ENCODE results near the gene S1PR1. TPM values are rescaled to one million over a fixed set of nuclear protein-coding genes. Genes with fewer than 3 reads are reported as not detected.
A peak's percentile ranks its signal among the peaks of the same experiment; 100 is the strongest.
"Not testable (repeated sequence)": the region's sequence is repeated elsewhere in the genome, so short reads cannot be mapped to it uniquely, and the experiment has no call there.

Gene S1PR1
- total RNA-seq, 8 experiments from 2014 or later = 1.6 to 65.4 (median 11.3) TPM

GRCh38 chr1:101205457-101205856 lies 31.4 kb upstream of the S1PR1 start:
- ATAC-seq (replicated peaks in 6 of 8) = no peak
- H3K27ac ChIP-seq = no peak overlapping the region
- in situ Hi-C loops (cut with MboI; ENCODE audit: low pct_unique_long_range_greater_than_20kb in 2 of 9, low sequenced_read_pairs in 9 of 9, unreplicated experiment in 9 of 9) = no loop called here

GRCh38 chr1:101206139-101206538 lies 30.7 kb upstream of the S1PR1 start:
- 40 to 100% (median 82%) methylated on average over 1 to 4 of the region's 4 CpGs; no CpG with 5 or more reads in 3 of the 10 experiments for WGBS, 10 experiments
- in situ Hi-C loops (cut with MboI; ENCODE audit: low pct_unique_long_range_greater_than_20kb in 2 of 9, low sequenced_read_pairs in 9 of 9, unreplicated experiment in 9 of 9); H3K27ac ChIP-seq; H3K4me3 ChIP-seq; ATAC-seq (replicated peaks in 6 of 8): not testable (repeated sequence)
- peaks cover 14 to 17% of the 10 kb centered on the region in 2 donors for H3K4me1 ChIP-seq (replicated peaks in 1 of 2)

More at GRCh38 chr1:101205457-101205856, 31.4 kb upstream of the S1PR1 start:
- peaks cover 14 to 17% of the 10 kb centered on the region in 2 donors for H3K4me1 ChIP-seq (replicated peaks in 1 of 2)
- no peak overlapping the region for H3K4me3 ChIP-seq

GRCh38 chr1:101207271-101207670 lies 29.5 kb upstream of the S1PR1 start:
- WGBS, 10 experiments = 83 to 96% (median 92%) methylated on average over 3 to 9 of the region's 9 CpGs; no CpG with 5 or more reads in 1 of the 10 experiments

GRCh38 chr1:101207891-101208290 lies 28.9 kb upstream of the S1PR1 start:
- H3K4me1 ChIP-seq (replicated peaks in 1 of 2) = peaks cover 14 to 17% of the 10 kb centered on the region in 2 donors
- no peak for ATAC-seq (replicated peaks in 6 of 8)
- whole genome bisulfite sequencing, 10 experiments = 0 to 100% (median 82%) methylated on average over 1 to 2 of the region's 2 CpGs; no CpG with 5 or more reads in 2 of the 10 experiments
- no peak overlapping the region for H3K27ac ChIP-seq
- in situ Hi-C loops (cut with MboI; ENCODE audit: low pct_unique_long_range_greater_than_20kb in 2 of 9, low sequenced_read_pairs in 9 of 9, unreplicated experiment in 9 of 9) = no loop called here
- no peak overlapping the region for H3K4me3 ChIP-seq

More at GRCh38 chr1:101207271-101207670, 29.5 kb upstream of the S1PR1 start:
- ATAC-seq (replicated peaks in 6 of 8); H3K4me3 ChIP-seq; in situ Hi-C loops (cut with MboI; ENCODE audit: low pct_unique_long_range_greater_than_20kb in 2 of 9, low sequenced_read_pairs in 9 of 9, unreplicated experiment in 9 of 9); H3K27ac ChIP-seq: not testable (repeated sequence)
- H3K4me1 ChIP-seq (replicated peaks in 1 of 2) = peaks cover 14 to 17% of the 10 kb centered on the region in 2 donors

GRCh38 chr1:101215363-101216011 lies 21.3 kb upstream of the S1PR1 start:
- in situ Hi-C loops (cut with MboI; ENCODE audit: low pct_unique_long_range_greater_than_20kb in 2 of 9, low sequenced_read_pairs in 9 of 9, unreplicated experiment in 9 of 9) = no loop called here
- H3K4me1 ChIP-seq (replicated peaks in 1 of 2) = peaks cover 8 to 10% of the 10 kb centered on the region in 2 donors
- ATAC-seq (replicated peaks in 6 of 8) = no peak
- no peak overlapping the region for H3K27ac ChIP-seq
- 72 to 100% (median 97%) methylated on average over 1 to 6 of the region's 6 CpGs; no CpG with 5 or more reads in 2 of the 10 experiments for WGBS, 10 experiments
- H3K4me3 ChIP-seq = no peak overlapping the region

GRCh38 chr1:101216623-101217022 lies 20.2 kb upstream of the S1PR1 start:
- no peak overlapping the region for H3K4me3 ChIP-seq
- ATAC-seq (replicated peaks in 6 of 8) = no peak
- no peak overlapping the region for H3K27ac ChIP-seq
- in situ Hi-C loops (cut with MboI; ENCODE audit: low pct_unique_long_range_greater_than_20kb in 2 of 9, low sequenced_read_pairs in 9 of 9, unreplicated experiment in 9 of 9) = no loop called here
- 41 to 100% (median 80%) methylated on average over 2 of the region's 2 CpGs for WGBS, 10 experiments
- H3K4me1 ChIP-seq (replicated peaks in 1 of 2) = peaks cover 8 to 10% of the 10 kb centered on the region in 2 donors

GRCh38 chr1:101217148-101217547 lies 19.7 kb upstream of the S1PR1 start:
- ATAC-seq (replicated peaks in 6 of 8) = no peak
- Histone ChIP-seq H3K4me3 (no peak overlapping the region), H3K27ac (no peak overlapping the region), H3K4me1 (replicated peaks in 1 of 2) (peaks cover 8 to 10% of the 10 kb centered on the region in 2 donors)
- in situ Hi-C loops (cut with MboI; ENCODE audit: low pct_unique_long_range_greater_than_20kb in 2 of 9, low sequenced_read_pairs in 9 of 9, unreplicated experiment in 9 of 9) = no loop called here
- WGBS, 10 experiments = 21 to 82% (median 63%) methylated on average over 2 to 3 of the region's 3 CpGs

GRCh38 chr1:101218968-101219367 lies 17.9 kb upstream of the S1PR1 start:
- in situ Hi-C loops (cut with MboI; ENCODE audit: low pct_unique_long_range_greater_than_20kb in 2 of 9, low sequenced_read_pairs in 9 of 9, unreplicated experiment in 9 of 9); H3K4me3 ChIP-seq; H3K4me1 ChIP-seq (replicated peaks in 1 of 2): not testable (repeated sequence)

GRCh38 chr1:101219924-101220870 lies 16.6 kb upstream of the S1PR1 start:
- no peak overlapping the region for H3K27ac ChIP-seq
- H3K4me3 ChIP-seq = no peak overlapping the region
- WGBS, 10 experiments = 50 to 93% (median 84%) methylated on average over 1 to 11 of the region's 11 CpGs
- in situ Hi-C loops (cut with MboI; ENCODE audit: low pct_unique_long_range_greater_than_20kb in 2 of 9, low sequenced_read_pairs in 9 of 9, unreplicated experiment in 9 of 9) = no loop called here
- peak in 1 of 8 experiments; percentile 18 for ATAC-seq (replicated peaks in 6 of 8)
- H3K4me1 ChIP-seq (replicated peaks in 1 of 2) = peaks cover 8 to 10% of the 10 kb centered on the region in 2 donors

More at GRCh38 chr1:101218968-101219367, 17.9 kb upstream of the S1PR1 start:
- WGBS, 10 experiments = 63 to 100% (median 92%) methylated on average over 1 to 6 of the region's 6 CpGs; no CpG with 5 or more reads in 1 of the 10 experiments
- ATAC-seq (replicated peaks in 6 of 8); H3K27ac ChIP-seq: not testable (repeated sequence)

GRCh38 chr1:101220906-101221305 lies 15.9 kb upstream of the S1PR1 start:
- Histone ChIP-seq H3K4me1 (replicated peaks in 1 of 2) (peaks cover 8 to 10% of the 10 kb centered on the region in 2 donors), H3K27ac (no peak overlapping the region), H3K4me3 (no peak overlapping the region)
- in situ Hi-C loops (cut with MboI; ENCODE audit: low pct_unique_long_range_greater_than_20kb in 2 of 9, low sequenced_read_pairs in 9 of 9, unreplicated experiment in 9 of 9) = no loop called here
- WGBS, 10 experiments = 79 to 100% (median 96%) methylated on average over 4 of the region's 4 CpGs
- no peak for ATAC-seq (replicated peaks in 6 of 8)

- 57 to 100% (median 100%) methylated on average over 1 of the region's 1 CpG; no CpG with 5 or more reads in 3 of the 10 experiments for WGBS, 10 experiments
- Histone ChIP-seq H3K27ac (no peak overlapping the region), H3K4me3 (no peak overlapping the region), H3K4me1 (replicated peaks in 1 of 2) (peaks cover 7 to 8% of the 10 kb centered on the region in 2 donors)
- ATAC-seq (replicated peaks in 6 of 8) = no peak
- in situ Hi-C loops (cut with MboI; ENCODE audit: low pct_unique_long_range_greater_than_20kb in 2 of 9, low sequenced_read_pairs in 9 of 9, unreplicated experiment in 9 of 9) = no loop called here
Observed at GRCh38 chr1:101221945-101222429, 14.8 kb upstream of the S1PR1 start.

GRCh38 chr1:101227837-101228236 lies 9.0 kb upstream of the S1PR1 start:
- in situ Hi-C loops (cut with MboI; ENCODE audit: low pct_unique_long_range_greater_than_20kb in 2 of 9, low sequenced_read_pairs in 9 of 9, unreplicated experiment in 9 of 9) = loop anchor here in 1 of 9 experiments (25.0 kb wide), 2 partner anchors 216 to 316 kb away; no protein-coding TSS in a partner anchor
- no peaks in the 10 kb centered on the region for H3K4me1 ChIP-seq (replicated peaks in 1 of 2)
- WGBS, 10 experiments = 0 to 100% (median 86%) methylated on average over 1 to 2 of the region's 2 CpGs; no CpG with 5 or more reads in 1 of the 10 experiments
- H3K4me3 ChIP-seq = no peak overlapping the region
- no peak overlapping the region for H3K27ac ChIP-seq
- no peak for ATAC-seq (replicated peaks in 6 of 8)

All from motor neuron (in vitro differentiated cells).